Renal pelvis (tissue), 12 donors: Measurements from ENCODE around the gene KRTAP21-3. TPM values are rescaled to one million over a fixed set of nuclear protein-coding genes. Genes with fewer than 3 reads are reported as not detected.
A peak's percentile ranks its signal among the peaks of the same experiment; 100 is the strongest.
"Not testable (repeated sequence)": the region's sequence is repeated elsewhere in the genome, so short reads cannot be mapped to it uniquely, and the experiment has no call there.

Experiments
- DNase-seq: peaks from one replicate; pipeline ENCODE4 v3.0.0-alpha.2; 2013
- long read RNA-seq, 16 experiments: transcript quantifications; one replicate each; lab custom pipeline, GENCODE V29; 2026
- polyA plus RNA-seq, 3 donors: library from polyadenylated mRNA; unstranded; fragments of 120-200 nt; gene quantifications; one replicate each; pipeline ENCODE4 v1.2.1, GENCODE V29; 2013; ENCODE audit not compliant: insufficient read length in 3 of 3

Gene KRTAP21-3, protein sequence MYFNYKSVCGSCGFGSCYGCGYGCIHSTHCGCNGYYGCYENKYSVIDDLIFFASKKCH
- not detected for polyA plus RNA-seq
- long read RNA-seq, donor 1: 0 reads
- long read RNA-seq, donor 2: 0 reads
- long read RNA-seq, donor 3: 0 reads
- long read RNA-seq, donor 4: 0 reads
- long read RNA-seq, donor 5: 0 reads
- long read RNA-seq, donor 6: 0 reads
- long read RNA-seq, donor 7: 0 reads
- long read RNA-seq, donor 8: 0 reads
- long read RNA-seq, donor 9: 0 reads
- long read RNA-seq, donor 10: 0 reads
- long read RNA-seq, donor 11: 0 reads
- long read RNA-seq, donor 12: 0 reads
- long read RNA-seq, donor 13: 0 reads
- long read RNA-seq, donor 14: 0 reads
- long read RNA-seq, donor 15: 0 reads
- long read RNA-seq, donor 16: 0 reads

DNA sequence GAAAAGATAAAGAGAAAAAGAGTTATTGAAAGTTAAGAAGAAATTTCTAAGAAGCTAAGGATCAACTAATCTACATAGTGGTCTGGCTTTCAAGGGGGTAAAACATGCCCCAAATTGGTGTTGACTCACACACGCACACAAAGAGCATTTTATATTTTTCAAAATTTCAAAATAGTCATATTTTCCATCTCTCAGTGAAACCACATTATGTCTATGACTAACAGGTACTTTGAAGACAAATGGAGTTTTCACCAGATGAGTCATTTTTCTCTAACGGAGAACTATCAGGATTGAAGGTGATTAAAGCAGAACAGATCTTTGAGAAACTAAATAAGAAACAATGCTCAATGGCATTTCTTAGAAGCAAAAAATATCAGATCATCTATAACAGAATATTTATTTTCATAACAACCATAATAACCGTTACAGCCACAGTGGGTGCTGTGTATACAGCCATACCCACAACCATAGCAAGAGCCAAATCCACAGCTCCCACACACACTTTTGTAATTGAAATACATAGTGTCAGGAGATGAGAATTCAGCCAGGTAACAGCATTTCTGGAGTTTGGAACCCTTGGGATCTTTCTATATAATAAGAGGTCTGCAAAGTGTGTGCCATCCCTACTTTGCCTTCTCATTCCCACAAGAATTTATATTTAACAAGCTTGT lies at the start of gene KRTAP21-3:
KRTAP21-3 (minus strand) TSS at position 539 of the 671 bp plus-strand sequence; CDS start at position 521, 18 bp downstream.
- no peak for DNase-seq

GRCh38 chr21:30760776-30761175 lies 42.2 kb upstream of the KRTAP21-3 start:
- DNase-seq: no peak

GRCh38 chr21:30758306-30758705 lies 39.7 kb upstream of the KRTAP21-3 start:
- no peak for DNase-seq

- DNase-seq: not testable (repeated sequence)
These were observed 36.8 kb upstream of the KRTAP21-3 start, which contains the start of gene KRTAP21-1 for GRCh38 chr21:30755328-30755727. Gene KRTAP21-1 (minus strand): TSS chr21:30755428. CDS start chr21:30755378, 50 bp downstream.

DNA sequence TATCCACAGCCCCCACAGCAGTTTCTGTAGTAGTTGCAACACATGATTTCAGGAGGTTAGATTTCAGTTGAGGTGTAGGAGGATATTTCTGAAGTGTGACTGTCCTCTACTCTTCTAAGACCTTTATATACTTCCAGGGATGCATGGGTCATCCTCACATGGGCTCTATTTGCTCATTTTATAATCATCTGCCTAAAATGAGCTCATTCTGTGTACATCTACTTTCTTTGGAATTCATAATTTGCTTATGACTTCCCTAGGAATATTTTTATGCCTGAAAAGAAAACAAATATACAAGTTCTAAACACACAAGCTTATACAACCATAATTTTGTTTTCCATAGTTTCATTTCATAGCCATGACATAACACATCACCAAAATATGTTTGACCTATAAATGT lies 28.6 kb upstream of the KRTAP21-3 start, which contains the start of gene KRTAP21-2:
KRTAP21-2 (minus strand) TSS at position 101 of the 400 bp plus-strand sequence; CDS start at position 44, 57 bp downstream.
- no peak for DNase-seq

DNA sequence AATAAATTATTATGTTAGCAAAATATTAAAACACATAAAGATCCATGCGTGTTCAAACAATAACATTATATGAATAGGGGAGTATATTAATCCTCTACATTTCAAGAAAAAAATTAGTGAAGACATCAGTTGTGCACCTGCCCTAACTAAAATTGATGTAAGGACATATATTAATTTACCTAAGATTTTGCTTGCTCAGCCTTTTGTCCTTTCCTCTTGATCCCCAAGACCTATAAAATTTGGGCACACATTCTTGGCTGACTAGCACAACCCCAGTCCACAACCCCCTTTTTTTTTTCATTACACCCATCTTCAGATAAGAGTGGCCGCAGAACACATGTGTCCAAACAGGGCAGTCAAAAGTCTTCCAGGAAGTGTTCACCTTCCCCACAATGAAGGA lies 21.9 kb upstream of the KRTAP21-3 start:
- no peak for DNase-seq

- DNase-seq: no peak
These were observed 14.4 kb upstream of the KRTAP21-3 start for GRCh38 chr21:30733026-30733425.

GRCh38 chr21:30726726-30727125 lies 8.1 kb upstream of the KRTAP21-3 start:
- DNase-seq: no peak

DNA sequence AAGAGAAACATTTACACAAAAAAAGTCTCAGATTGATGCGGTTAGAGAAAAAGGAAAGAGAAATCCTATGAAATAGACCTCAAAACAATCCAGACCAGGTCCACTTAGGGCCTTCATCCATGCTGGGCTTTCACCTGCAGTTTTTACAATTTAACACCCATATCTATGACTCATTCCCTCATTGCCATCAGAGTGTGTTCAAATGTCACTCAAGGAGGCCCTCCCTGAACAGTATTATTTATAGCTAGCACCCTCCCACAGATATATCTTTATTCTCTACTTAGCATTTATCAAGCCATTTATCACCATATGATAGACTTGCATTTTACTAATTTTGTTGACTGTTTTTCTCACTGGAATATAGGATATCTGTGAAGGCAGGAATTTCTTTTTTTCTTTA lies 824 bp upstream of the KRTAP21-3 start:
- DNase-seq: no peak

GRCh38 chr21:30717105-30717504 lies 1.5 kb downstream of the KRTAP21-3 start:
- no peak for DNase-seq

GRCh38 chr21:30714946-30715345 lies 3.6 kb downstream of the KRTAP21-3 start:
- no peak for DNase-seq

DNA sequence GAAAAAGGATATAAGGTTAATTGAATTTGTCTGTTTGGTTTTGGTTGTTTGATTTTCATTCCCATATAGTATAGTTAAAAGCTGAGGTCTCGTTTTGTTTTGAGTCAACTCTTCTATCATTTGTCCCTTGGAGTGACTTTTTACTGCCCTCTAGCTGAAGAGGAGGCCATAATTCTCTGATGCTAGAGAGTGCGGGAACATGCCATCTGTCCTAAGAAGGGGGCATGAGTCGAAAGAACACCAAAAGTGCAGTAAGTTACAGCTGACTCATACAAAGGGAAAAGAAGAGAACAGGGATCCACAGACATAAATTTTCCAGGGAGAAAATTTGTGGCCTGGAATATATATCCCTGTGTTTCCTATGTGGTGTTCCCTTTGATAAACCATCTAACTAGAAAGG lies 4.1 kb downstream of the KRTAP21-3 start:
- DNase-seq: no peak

DNA sequence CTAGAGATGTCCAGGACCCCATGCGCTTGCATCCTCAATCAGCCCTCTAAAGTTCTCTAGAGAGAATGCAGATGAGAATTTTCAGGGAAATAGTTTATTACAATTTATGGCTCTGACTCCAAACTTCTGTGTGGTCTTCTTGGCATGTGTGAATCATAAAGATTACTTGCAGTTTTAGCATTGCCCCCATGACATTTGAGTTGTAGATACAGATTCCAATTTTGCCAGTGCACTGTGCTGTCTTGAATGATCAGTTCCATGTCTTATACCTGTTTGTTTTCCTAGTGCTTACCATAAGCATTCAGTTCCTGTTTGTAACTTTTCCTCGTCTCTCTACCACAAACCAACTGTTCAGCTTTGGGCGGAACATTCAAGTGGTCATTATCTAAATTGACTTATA lies 4.8 kb downstream of the KRTAP21-3 start:
- no peak for DNase-seq

GRCh38 chr21:30710499-30710898 lies 8.1 kb downstream of the KRTAP21-3 start:
- DNase-seq: no peak

GRCh38 chr21:30707409-30707808 lies 11.2 kb downstream of the KRTAP21-3 start:
- no peak for DNase-seq

GRCh38 chr21:30695956-30696355 lies 22.6 kb downstream of the KRTAP21-3 start:
- DNase-seq: peak; percentile 57

DNA sequence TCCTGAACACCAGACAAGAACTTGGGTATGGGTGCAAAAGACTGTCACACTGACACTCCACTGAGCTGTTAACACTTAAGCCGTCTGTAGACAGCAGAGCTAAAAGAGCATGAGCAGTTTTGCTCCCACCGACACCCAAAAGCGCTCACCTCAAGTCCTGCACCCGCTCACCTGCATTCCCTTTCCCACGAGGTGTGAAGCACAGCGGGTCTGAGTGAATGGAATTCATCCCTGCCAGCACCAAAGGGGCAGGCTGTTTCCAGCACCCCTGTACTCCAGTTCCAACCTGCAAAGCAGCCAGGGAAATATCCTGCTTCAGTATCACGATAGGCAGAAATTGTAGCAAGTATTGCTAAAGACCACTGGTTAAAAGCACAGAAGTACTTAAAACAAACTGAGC lies 28.8 kb downstream of the KRTAP21-3 start:
- DNase-seq: no peak

DNA sequence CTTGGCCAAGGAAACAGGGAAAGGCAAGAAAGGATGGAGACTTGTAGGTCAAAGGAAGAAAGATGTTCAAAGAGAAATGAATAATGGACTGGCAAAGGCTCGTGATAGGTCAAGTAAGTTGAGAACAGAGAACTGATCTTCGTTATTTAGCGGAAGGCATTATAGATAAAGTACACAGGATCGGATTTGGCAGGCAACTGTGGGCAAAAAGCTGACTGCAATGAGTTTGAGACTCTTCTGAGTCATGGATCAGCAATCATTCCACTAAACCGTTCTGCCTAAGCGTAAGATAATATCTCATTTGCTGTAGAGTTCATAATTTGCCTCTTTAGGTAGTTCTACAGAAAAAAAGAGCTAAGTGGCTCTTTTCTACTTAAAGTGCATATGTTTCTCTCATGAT lies 34.1 kb downstream of the KRTAP21-3 start:
- DNase-seq: no peak

DNA sequence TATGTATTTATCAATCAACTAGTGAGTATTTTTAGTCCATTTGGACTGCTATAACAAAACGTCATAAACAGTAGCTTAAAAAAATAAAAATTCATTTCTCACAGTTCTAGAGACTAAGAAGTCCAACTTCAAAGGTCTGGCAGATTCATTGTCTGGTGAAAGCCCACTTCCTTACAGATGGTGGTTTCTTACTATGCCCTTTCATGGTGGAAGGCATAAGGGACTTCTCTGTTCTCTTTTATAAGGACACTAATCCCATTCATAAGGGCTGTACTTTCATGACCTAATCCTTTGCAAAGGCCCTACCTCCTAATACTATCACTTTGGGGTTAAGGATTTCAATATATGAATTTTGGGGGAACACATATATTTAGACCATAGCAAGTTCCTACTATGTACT lies 38.0 kb downstream of the KRTAP21-3 start:
- no peak for DNase-seq

GRCh38 chr21:30676737-30677136 lies 41.8 kb downstream of the KRTAP21-3 start:
- no peak for DNase-seq

- DNase-seq: no peak
These were observed 44.3 kb downstream of the KRTAP21-3 start for GRCh38 chr21:30674312-30674711.

DNA sequence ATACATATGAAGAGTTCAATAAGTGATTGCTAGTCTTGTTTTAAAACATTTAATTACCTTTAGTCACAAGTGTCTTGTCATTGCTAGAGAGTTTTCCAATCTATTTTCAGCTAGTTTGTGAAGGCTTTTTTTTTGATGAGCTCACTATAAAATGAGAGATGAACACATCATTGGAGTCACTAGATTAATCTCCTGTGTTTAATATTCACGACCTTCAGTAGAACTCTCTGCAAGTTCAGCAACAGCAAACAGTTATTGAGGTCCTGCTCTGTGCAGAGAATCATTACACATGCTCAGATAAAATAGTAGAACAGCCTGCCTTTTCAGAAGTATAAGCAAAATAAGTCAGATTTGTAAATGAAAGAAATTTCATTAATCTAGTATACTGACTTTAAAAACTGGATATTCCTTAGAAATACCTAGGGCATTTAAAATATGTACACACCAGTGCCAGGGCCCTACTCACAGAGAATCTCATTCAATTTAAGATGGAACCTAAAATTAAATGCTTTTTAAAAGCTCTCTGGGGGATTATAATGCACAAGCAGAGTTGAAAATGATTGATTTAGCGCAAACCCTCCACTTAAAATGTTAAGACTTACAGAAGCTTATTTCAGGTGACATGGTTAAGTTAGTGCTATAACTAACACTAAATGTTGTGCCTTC lies 45.5 kb downstream of the KRTAP21-3 start:
- DNase-seq: no peak

- no peak for DNase-seq
These were observed 49.8 kb downstream of the KRTAP21-3 start for GRCh38 chr21:30668776-30669175.
